Measurements from ENCODE around the gene SPATA46. TPM values are rescaled to one million over a fixed set of nuclear protein-coding genes. Genes with fewer than 3 reads are reported as not detected.

The SPATA46 gene
- total and polyA plus RNA-seq, 8 donors, result not detected

DNA sequence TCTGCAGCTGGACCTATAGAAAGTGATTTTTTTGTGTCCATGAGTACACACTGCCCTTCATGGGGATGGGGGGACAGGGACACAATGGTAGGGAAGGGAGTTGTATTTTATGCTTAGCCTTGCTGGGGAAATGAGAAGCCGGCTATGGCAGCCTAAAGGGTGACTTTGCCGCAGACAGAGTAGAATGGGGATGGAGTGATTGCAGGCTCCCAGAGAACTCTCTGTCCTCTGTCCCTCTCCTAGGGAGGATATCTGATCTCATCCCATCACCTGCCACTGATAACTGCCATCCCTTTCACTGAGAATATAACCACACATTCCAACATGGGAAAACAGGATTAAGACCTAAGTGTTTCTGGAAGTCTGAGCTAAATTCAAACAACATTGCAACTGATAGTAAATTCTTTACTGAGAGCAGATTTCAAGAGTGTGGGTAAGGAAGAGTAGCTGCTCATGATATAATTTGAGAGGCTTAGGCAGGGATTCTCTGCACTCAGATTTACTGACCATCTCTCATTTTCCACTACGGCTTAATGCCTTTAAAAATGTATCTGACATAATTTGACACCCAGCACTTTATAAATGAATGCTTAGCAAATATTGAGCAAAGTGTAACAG, 21.4 kb upstream of the SPATA46 start:
- Histone ChIP-seq H3K9me3 (no peaks in the 10 kb centered on the region), H3K36me3 (no peaks in the 10 kb centered on the region), H3K4me1 (no peaks in the 10 kb centered on the region), H3K4me3 (no peak overlapping the region), H3K27me3 (no peaks in the 10 kb centered on the region), H3K27ac (no peak overlapping the region)
- DNase-seq (no peak), FAIRE-seq (no peak), ATAC-seq (no peak)
- 43 to 45% methylated on average over 3 of the region's 3 CpGs for WGBS, 2 donors
- TF ChIP-seq, protein P1, sequence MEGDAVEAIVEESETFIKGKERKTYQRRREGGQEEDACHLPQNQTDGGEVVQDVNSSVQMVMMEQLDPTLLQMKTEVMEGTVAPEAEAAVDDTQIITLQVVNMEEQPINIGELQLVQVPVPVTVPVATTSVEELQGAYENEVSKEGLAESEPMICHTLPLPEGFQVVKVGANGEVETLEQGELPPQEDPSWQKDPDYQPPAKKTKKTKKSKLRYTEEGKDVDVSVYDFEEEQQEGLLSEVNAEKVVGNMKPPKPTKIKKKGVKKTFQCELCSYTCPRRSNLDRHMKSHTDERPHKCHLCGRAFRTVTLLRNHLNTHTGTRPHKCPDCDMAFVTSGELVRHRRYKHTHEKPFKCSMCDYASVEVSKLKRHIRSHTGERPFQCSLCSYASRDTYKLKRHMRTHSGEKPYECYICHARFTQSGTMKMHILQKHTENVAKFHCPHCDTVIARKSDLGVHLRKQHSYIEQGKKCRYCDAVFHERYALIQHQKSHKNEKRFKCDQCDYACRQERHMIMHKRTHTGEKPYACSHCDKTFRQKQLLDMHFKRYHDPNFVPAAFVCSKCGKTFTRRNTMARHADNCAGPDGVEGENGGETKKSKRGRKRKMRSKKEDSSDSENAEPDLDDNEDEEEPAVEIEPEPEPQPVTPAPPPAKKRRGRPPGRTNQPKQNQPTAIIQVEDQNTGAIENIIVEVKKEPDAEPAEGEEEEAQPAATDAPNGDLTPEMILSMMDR (IDR thresholded peaks at IDR 0.05), result no peak
- intact Hi-C loops (cut with DNase I), result no loop called here

DNA sequence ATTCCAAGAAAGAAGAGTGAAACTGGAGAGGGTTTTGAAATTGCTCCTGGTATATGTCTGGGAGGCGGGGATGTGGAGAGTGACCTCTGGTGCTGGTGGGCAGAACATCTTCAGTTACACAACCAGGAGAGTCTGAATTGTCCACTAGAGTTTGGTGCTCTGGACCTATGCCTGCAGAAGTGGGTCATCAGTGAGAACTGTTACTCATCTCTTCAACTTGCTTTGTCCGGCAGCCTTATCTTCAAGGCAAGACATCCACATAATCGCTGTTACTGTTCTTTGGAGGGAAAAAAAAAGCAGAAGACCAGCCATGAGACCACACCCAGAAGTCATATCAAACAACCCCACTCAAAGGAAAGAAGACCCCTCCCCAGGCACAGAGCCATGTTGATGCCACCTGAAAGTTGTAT, 20.4 kb upstream of the SPATA46 start:
- no peak for FAIRE-seq
- intact Hi-C loops (cut with DNase I), result no loop called here
- TF ChIP-seq, protein P1 (IDR thresholded peaks at IDR 0.05), result no peak

DNA sequence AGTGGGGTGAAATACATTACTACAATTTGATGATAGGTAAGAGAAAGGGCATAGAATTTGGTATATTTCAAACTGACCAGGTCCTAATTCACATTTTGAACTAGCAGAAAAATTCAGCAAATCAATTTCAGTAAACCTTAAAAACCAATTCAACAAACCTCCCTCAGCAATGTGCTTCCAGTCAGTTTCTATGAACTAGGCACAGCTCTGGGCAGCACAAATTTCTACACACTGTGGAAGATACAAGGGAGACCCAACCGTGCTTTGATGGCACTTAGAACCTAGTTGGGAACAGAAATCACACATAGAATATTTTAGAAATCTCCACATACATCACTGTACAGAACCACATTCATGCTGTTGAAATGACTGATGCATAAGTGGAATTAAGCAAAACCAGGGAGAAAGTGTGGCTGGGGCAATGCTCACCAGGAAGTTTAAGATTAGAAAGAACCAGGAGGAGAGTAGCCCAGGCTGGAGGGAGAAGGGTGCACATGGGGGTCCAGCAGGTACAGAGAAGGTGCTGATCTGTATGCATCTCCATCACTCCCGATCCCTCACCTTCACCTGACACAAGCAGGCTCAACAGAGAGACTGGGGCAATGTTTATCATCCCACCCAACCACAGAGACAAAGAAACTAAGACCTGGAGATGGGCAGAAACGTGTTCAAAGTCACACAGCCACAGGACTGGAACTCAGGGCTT, 19.7 kb upstream of the SPATA46 start:
- H3K27ac ChIP-seq, result no peak overlapping the region
- H3K27me3 ChIP-seq, result no peaks in the 10 kb centered on the region
- no peaks in the 10 kb centered on the region for H3K4me1 ChIP-seq
- no peak for ATAC-seq
- DNase-seq, result no peak
- intact Hi-C loops (cut with DNase I), result no loop called here
- FAIRE-seq, result no peak
- no peak overlapping the region for H3K4me3 ChIP-seq
- H3K36me3 ChIP-seq, result no peaks in the 10 kb centered on the region
- TF ChIP-seq, protein P1 (IDR thresholded peaks at IDR 0.05), result no peak
- H3K9me3 ChIP-seq, result no peaks in the 10 kb centered on the region
- WGBS, 2 donors, result 57 to 64% methylated on average over 3 of the region's 3 CpGs

More for the DNA sequence above, 20.4 kb upstream of the SPATA46 start:
- H3K27me3 ChIP-seq, result no peaks in the 10 kb centered on the region
- DNase-seq, result no peak
- H3K4me3 ChIP-seq, result no peak overlapping the region
- 76 to 86% methylated on average over 3 of the region's 3 CpGs for WGBS, 2 donors
- no peak overlapping the region for H3K27ac ChIP-seq
- H3K4me1 ChIP-seq, result no peaks in the 10 kb centered on the region
- no peaks in the 10 kb centered on the region for H3K36me3 ChIP-seq
- ATAC-seq, result peak in 1 of 4 donors; percentile 70
- H3K9me3 ChIP-seq, result no peaks in the 10 kb centered on the region

DNA sequence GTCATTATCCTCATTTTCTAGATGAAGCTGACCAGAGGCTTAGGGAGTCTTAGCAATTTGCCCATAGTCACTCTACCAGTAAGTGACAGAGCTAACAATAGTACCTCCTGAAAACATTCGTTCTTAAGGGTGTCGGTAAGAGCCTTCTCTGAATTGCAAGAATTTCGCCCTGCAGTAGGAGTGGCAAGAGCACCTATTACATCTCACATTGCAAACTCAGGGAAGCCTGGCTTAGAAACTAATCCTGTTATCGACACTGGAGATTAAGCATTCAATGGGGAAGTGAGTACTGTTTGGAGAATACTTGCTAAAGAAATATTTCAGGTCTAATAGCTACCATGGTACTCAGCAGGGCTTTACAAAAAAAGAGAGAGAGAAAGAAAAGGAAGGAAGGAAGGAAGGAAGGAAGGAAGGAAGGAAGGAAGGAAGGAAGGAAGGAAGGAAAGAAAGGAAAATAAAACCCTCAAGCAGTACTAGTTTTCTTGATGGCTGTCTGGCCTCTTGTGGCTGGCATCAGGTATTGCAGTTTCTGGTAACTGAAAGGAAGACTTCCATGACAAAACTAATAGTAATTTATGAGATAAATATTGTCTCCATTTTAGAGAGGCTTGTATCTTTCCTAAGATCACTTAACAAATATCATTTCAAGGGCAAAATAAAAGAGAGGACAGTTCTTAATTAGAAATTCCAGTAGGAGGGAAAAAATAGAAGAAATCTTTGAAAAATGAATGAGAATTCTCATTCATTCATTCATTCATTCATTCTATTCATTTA, 15.3 kb upstream of the SPATA46 start:
- no peak for FAIRE-seq
- H3K9me3 ChIP-seq, result no peaks in the 10 kb centered on the region
- no peak for DNase-seq
- WGBS, 2 donors, result 30 to 40% methylated on average over 4 of the region's 4 CpGs
- peak; percentile 64 to 81 (median 74) for ATAC-seq
- no peaks in the 10 kb centered on the region for H3K36me3 ChIP-seq
- TF ChIP-seq, protein P1 (IDR thresholded peaks at IDR 0.05), result peak; percentile 18 to 66 (median 56)
- H3K4me1 ChIP-seq, result no peaks in the 10 kb centered on the region
- no peak overlapping the region for H3K27ac ChIP-seq
- no peaks in the 10 kb centered on the region for H3K27me3 ChIP-seq
- H3K4me3 ChIP-seq, result no peak overlapping the region
- intact Hi-C loops (cut with DNase I), result no loop called here

All from pancreas (tissue), 10 donors.